Measurements from ENCODE around the gene OPN4.

- TF ChIP-seq POLR2A (IDR thresholded peaks at IDR 0.05; ENCODE audit: low read depth, low read length) (no peak; the same call in 1 of the 2 replicates), TAF1 (IDR thresholded peaks at IDR 0.05; ENCODE audit: borderline replicate concordance, low read depth, low read length) (no peak), POLR2AphosphoS5 (IDR thresholded peaks at IDR 0.05; ENCODE audit: low read depth, low read length) (no peak; the same call in 1 of the 2 replicates)
Measured at GRCh38 chr10:86712317-86712707, 58.0 kb downstream of the OPN4 start.
